HepG2 (cell line): Measurements from ENCODE around the gene TRIM9. TPM values are rescaled to one million over a fixed set of nuclear protein-coding genes. Genes with fewer than 3 reads are reported as not detected.

Experiments used
- FOSL2 ChIP-seq: sonication (generic); formaldehyde crosslinking; IDR thresholded peaks from 2 replicates; pipeline ENCODE4 v1.4.0; 2020; ENCODE audit warnings: missing genetic modification reagents
- MIER2 ChIP-seq: IDR thresholded peaks from 2 replicates; pipeline ENCODE4 v1.6.1; 2016; ENCODE audit warnings: missing biosample characterization, missing genetic modification reagents
- U2AF2 ChIP-seq: fragments of 200-400 bp; formaldehyde crosslinking; IDR thresholded peaks from 2 replicates; pipeline ENCODE4 v1.6.1; 2017; ENCODE audit warnings: low read depth, mild to moderate bottlenecking, low read length
- ZNF274 ChIP-seq: sonication (generic); formaldehyde crosslinking; IDR thresholded peaks from 2 replicates; pipeline ENCODE4 v1.5.1; 2020; ENCODE audit warnings: mild to moderate bottlenecking, missing genetic modification reagents
- ZNF44 ChIP-seq: sonication (generic); formaldehyde crosslinking; IDR thresholded peaks from 2 replicates; pipeline ENCODE4 v1.5.1; 2020; ENCODE audit warnings: mild to moderate bottlenecking, missing genetic modification reagents
- ZNF468 ChIP-seq: sonication (generic); formaldehyde crosslinking; IDR thresholded peaks from 2 replicates; pipeline ENCODE4 v1.8.0; 2022; ENCODE audit warnings: mild to moderate bottlenecking, moderate library complexity, missing genetic modification reagents
- ZNF557 ChIP-seq: sonication (generic); formaldehyde crosslinking; IDR thresholded peaks from 2 replicates; pipeline ENCODE4 v1.4.0; 2020; ENCODE audit warnings: missing genetic modification reagents
- ZNF570 ChIP-seq: sonication (generic); formaldehyde crosslinking; IDR thresholded peaks from 2 replicates; pipeline ENCODE4 v1.4.0; 2020; ENCODE audit warnings: mild to moderate bottlenecking, missing genetic modification reagents, borderline replicate concordance
- polyA plus RNA-seq, 8 experiments: library from polyadenylated mRNA; depleted of rRNA in 3 of 8; stranded (reverse) in 7 of 8; unstranded in 1 of 8; fragments of >200 nt; fragmentation: Illumina TruSeq in 4 of 8; extraction: Trizol in 4 of 8; gene quantifications; 2 replicates each; pipeline versions ENCODE4 v1.2.1 to v1.2.3, GENCODE V29; 2011 to 2016; ENCODE audit warnings: low read depth in 4 of 8, missing spikeins in 1 of 8, mixed read lengths in 1 of 8; ENCODE audit not compliant: insufficient read depth in 1 of 8
- total RNA-seq, 5 experiments: library from RNA; depleted of rRNA; stranded (reverse); fragments of >200 nt; fragmentation: Illumina TruSeq; extraction: Trizol; gene quantifications; 2 replicates each; pipeline ENCODE4 v1.2.3, GENCODE V29; 2016; ENCODE audit warnings: low read depth in 1 of 5
- TF ChIP-seq, protein P1 (sequence below): IDR thresholded peaks from 2 replicates; pipeline ENCODE4 v1.6.1; 2012; ENCODE audit warnings: low read depth, low read length, improper control_type of control experiment
- TF ChIP-seq, protein P2 (sequence below): sonication (generic); formaldehyde crosslinking; IDR thresholded peaks from 2 replicates; pipeline ENCODE4 v1.4.0; 2020; ENCODE audit warnings: missing genetic modification reagents
- TF ChIP-seq, protein P3 (sequence below): sonication (generic); formaldehyde crosslinking; IDR thresholded peaks from 2 replicates; pipeline ENCODE4 v1.8.1; 2023; ENCODE audit warnings: mild to moderate bottlenecking, missing genetic modification reagents, borderline replicate concordance
- TF ChIP-seq, protein P4 (sequence below): sonication (generic); formaldehyde crosslinking; conservative IDR thresholded peaks from 2 replicates; pipeline ENCODE4 v1.8.0; 2022; ENCODE audit warnings: low read depth, missing genetic modification reagents
- TF ChIP-seq, protein P5 (sequence below): sonication (generic); formaldehyde crosslinking; IDR thresholded peaks from 2 replicates; pipeline ENCODE4 v1.4.0; 2020; ENCODE audit warnings: missing genetic modification reagents
- TF ChIP-seq, protein P6 (sequence below): sonication (generic); formaldehyde crosslinking; IDR thresholded peaks from 2 replicates; pipeline ENCODE4 v1.5.1; 2020; ENCODE audit warnings: missing genetic modification reagents, mild to moderate bottlenecking, borderline replicate concordance

TRIM9 gene
- total and polyA plus RNA-seq, 2 of the 13 experiments (the other 11 are each of a cell fraction or from before 2014, with no cell fraction given): 0.04 to 0.07 TPM

DNA sequence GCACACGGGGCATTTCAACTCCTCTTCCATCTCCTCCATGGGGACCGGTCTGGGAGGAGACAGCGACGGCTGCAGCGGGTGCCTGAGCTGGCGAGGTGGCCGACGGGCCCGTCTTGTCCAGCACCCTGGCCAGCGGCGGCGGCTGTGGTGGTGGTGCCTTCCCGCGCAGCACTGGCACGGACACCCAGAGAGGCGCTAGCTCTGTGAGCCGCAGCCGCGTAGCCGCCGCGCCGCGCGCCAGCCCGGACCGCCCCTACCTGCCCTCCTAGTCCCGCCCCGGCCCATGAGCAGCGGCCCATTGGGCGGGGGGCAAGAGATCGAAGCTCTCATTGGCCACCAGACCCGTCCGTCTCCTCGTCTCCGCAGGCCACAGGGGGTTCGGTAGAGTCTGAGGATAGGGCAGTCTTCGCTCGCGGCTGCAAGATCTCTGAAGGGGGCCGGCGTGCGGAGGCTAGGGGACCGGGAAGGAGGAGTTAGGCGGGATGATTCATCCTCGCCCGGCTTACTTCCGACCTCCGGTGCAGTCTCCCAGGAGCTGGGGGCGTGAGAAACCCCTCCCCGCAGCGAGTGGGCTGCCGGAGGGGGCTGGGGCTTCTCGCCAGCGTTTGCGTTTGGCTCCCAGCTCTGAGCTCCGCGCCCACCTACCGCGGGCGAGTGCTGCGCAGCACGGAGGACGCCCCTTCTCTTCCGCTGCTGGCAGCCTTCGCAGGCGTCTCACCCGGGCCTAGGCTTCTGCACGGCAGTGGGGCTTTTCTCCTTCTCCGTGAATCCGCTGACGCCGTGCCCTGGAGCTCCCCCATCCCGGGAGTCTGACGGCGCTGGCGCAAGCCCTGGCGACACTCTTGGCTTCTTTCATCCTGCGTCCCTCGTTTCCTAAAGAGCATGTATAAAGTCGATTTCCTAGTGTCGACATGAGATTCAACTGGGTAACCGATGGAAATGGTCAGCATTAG lies at the start of gene TRIM9 (continued):
- TF ChIP-seq, protein P1, sequence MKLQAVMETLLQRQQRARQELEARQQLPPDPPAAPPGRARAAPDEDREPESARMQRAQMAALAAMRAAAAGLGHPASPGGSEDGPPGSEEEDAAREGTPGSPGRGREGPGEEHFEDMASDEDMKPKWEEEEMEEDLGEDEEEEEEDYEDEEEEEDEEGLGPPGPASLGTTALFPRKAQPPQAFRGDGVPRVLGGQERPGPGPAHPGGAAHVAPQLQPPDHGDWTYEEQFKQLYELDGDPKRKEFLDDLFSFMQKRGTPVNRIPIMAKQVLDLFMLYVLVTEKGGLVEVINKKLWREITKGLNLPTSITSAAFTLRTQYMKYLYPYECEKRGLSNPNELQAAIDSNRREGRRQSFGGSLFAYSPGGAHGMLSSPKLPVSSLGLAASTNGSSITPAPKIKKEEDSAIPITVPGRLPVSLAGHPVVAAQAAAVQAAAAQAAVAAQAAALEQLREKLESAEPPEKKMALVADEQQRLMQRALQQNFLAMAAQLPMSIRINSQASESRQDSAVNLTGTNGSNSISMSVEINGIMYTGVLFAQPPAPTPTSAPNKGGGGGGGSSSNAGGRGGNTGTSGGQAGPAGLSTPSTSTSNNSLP: no peak
- peak; percentile 94 for TF ChIP-seq MIER2 (CRISPR knock-in tag)
- TF ChIP-seq, protein P2, sequence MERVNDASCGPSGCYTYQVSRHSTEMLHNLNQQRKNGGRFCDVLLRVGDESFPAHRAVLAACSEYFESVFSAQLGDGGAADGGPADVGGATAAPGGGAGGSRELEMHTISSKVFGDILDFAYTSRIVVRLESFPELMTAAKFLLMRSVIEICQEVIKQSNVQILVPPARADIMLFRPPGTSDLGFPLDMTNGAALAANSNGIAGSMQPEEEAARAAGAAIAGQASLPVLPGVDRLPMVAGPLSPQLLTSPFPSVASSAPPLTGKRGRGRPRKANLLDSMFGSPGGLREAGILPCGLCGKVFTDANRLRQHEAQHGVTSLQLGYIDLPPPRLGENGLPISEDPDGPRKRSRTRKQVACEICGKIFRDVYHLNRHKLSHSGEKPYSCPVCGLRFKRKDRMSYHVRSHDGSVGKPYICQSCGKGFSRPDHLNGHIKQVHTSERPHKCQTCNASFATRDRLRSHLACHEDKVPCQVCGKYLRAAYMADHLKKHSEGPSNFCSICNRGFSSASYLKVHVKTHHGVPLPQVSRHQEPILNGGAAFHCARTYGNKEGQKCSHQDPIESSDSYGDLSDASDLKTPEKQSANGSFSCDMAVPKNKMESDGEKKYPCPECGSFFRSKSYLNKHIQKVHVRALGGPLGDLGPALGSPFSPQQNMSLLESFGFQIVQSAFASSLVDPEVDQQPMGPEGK (CRISPR knock-in tag): 0 out of 2 replicates have a peak, but pooled peaks have one; percentile 25
- peak; percentile 55 for TF ChIP-seq FOSL2 (CRISPR knock-in tag)
- 0 out of 2 replicates have a peak, but pooled peaks have one; percentile 10 for TF ChIP-seq ZNF274 (CRISPR knock-in tag)
- TF ChIP-seq, protein P3, sequence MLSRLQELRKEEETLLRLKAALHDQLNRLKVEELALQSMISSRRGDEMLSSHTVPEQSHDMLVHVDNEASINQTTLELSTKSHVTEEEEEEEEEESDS (CRISPR knock-in tag): no peak
- TF ChIP-seq, protein P4, sequence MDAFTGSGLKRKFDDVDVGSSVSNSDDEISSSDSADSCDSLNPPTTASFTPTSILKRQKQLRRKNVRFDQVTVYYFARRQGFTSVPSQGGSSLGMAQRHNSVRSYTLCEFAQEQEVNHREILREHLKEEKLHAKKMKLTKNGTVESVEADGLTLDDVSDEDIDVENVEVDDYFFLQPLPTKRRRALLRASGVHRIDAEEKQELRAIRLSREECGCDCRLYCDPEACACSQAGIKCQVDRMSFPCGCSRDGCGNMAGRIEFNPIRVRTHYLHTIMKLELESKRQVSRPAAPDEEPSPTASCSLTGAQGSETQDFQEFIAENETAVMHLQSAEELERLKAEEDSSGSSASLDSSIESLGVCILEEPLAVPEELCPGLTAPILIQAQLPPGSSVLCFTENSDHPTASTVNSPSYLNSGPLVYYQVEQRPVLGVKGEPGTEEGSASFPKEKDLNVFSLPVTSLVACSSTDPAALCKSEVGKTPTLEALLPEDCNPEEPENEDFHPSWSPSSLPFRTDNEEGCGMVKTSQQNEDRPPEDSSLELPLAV (CRISPR knock-in tag): no peak
- no peak for TF ChIP-seq ZNF44 (CRISPR knock-in tag)
- TF ChIP-seq, protein P5, sequence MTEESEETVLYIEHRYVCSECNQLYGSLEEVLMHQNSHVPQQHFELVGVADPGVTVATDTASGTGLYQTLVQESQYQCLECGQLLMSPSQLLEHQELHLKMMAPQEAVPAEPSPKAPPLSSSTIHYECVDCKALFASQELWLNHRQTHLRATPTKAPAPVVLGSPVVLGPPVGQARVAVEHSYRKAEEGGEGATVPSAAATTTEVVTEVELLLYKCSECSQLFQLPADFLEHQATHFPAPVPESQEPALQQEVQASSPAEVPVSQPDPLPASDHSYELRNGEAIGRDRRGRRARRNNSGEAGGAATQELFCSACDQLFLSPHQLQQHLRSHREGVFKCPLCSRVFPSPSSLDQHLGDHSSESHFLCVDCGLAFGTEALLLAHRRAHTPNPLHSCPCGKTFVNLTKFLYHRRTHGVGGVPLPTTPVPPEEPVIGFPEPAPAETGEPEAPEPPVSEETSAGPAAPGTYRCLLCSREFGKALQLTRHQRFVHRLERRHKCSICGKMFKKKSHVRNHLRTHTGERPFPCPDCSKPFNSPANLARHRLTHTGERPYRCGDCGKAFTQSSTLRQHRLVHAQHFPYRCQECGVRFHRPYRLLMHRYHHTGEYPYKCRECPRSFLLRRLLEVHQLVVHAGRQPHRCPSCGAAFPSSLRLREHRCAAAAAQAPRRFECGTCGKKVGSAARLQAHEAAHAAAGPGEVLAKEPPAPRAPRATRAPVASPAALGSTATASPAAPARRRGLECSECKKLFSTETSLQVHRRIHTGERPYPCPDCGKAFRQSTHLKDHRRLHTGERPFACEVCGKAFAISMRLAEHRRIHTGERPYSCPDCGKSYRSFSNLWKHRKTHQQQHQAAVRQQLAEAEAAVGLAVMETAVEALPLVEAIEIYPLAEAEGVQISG (CRISPR knock-in tag): peak; percentile 49
- TF ChIP-seq U2AF2: no peak
- TF ChIP-seq, protein P6, sequence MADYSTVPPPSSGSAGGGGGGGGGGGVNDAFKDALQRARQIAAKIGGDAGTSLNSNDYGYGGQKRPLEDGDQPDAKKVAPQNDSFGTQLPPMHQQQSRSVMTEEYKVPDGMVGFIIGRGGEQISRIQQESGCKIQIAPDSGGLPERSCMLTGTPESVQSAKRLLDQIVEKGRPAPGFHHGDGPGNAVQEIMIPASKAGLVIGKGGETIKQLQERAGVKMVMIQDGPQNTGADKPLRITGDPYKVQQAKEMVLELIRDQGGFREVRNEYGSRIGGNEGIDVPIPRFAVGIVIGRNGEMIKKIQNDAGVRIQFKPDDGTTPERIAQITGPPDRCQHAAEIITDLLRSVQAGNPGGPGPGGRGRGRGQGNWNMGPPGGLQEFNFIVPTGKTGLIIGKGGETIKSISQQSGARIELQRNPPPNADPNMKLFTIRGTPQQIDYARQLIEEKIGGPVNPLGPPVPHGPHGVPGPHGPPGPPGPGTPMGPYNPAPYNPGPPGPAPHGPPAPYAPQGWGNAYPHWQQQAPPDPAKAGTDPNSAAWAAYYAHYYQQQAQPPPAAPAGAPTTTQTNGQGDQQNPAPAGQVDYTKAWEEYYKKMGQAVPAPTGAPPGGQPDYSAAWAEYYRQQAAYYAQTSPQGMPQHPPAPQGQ (CRISPR knock-in tag): no peak
- TF ChIP-seq ZNF570: no peak
- TF ChIP-seq ZNF468 (CRISPR knock-in tag): no peak
- TF ChIP-seq ZNF557 (CRISPR knock-in tag): no peak
